ENCODE data around the gene ARHGAP32. TPM values are rescaled to one million over a fixed set of nuclear protein-coding genes. Genes with fewer than 3 reads are reported as not detected.

ARHGAP32 gene
- total RNA-seq, 1 donor from 2014 or later = 41.4 TPM

DNA sequence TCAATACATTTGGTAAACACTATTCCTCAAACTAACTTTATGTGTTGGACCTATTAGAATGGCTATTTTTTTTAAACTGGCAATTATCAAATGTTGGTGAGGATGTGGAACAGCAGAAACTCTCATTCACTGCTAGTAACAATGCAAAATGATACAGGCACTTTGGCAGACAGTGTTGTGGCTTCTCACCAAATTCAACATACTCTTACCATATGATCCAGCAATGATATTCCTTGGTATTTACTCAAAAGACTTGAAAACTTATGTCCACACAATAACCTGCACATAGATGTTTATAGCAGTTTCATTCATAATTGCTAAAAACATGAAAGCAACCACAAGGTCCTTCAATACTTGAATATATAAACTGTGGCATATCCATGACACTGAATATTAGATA, 136.9 kb downstream of the ARHGAP32 start:
- H3K27me3 Mint-ChIP-seq (ENCODE audit: low read depth) = no peaks in the 10 kb centered on the region
- H3K9me3 Mint-ChIP-seq = peaks cover 4% of the 10 kb centered on the region
- no peak overlapping the region for H3K27ac Mint-ChIP-seq
- no peaks in the 10 kb centered on the region for H3K4me1 Mint-ChIP-seq
- no peak for DNase-seq (ENCODE audit: low spot score in 2 of 2, unreplicated experiment in 2 of 2)
- TF ChIP-seq, protein P1, sequence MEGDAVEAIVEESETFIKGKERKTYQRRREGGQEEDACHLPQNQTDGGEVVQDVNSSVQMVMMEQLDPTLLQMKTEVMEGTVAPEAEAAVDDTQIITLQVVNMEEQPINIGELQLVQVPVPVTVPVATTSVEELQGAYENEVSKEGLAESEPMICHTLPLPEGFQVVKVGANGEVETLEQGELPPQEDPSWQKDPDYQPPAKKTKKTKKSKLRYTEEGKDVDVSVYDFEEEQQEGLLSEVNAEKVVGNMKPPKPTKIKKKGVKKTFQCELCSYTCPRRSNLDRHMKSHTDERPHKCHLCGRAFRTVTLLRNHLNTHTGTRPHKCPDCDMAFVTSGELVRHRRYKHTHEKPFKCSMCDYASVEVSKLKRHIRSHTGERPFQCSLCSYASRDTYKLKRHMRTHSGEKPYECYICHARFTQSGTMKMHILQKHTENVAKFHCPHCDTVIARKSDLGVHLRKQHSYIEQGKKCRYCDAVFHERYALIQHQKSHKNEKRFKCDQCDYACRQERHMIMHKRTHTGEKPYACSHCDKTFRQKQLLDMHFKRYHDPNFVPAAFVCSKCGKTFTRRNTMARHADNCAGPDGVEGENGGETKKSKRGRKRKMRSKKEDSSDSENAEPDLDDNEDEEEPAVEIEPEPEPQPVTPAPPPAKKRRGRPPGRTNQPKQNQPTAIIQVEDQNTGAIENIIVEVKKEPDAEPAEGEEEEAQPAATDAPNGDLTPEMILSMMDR (IDR thresholded peaks at IDR 0.05; ENCODE audit: unreplicated experiment) = no peak
- H3K4me3 Mint-ChIP-seq = no peak overlapping the region
- peaks cover 8% of the 10 kb centered on the region for H3K36me3 Mint-ChIP-seq

DNA sequence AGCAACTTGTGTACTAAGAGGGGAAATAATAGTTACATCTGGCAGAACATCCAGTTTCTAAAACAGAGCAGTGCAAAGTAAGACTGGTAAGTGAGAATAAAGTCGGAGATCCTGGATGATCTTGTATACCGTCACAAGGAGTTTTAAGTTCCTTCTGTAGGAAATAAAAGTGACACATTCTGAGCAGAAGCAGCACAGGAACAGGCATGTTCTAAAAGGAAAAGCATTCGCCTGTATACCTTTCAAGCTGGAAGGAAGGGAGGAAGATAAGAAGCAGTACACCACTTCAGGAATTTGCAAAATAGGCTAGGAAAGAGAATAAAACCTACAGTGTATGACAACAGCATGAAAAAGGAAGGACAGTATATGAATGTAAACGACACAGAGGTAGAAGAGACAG, 143.2 kb downstream of the ARHGAP32 start:
- peaks cover 8% of the 10 kb centered on the region for H3K36me3 Mint-ChIP-seq
- TF ChIP-seq, protein P1 (IDR thresholded peaks at IDR 0.05; ENCODE audit: unreplicated experiment) = no peak

DNA sequence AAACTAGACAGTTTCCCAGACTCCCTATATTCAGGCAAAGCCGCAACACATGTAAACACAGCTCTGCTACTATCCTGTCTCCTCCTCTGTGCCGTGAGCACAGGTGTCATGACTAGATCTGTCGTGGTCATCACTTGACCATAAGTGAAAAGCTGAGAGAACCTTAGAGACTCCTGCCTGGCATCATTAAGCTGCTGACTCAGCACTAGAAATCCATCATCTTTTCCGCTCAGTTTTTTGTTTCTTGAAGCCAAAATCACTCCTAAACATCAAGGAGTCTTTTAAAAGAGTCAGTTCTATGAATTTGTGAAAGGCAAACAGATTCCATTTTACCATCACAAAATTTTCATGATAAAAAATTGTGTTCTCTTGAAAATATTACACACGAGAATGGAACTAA, 147.0 kb downstream of the ARHGAP32 start:
- Mint-ChIP-seq H3K4me3 (no peak overlapping the region), H3K27ac (no peak overlapping the region), H3K4me1 (peaks cover 10% of the 10 kb centered on the region), H3K9me3 (no peaks in the 10 kb centered on the region), H3K27me3 (ENCODE audit: low read depth) (no peaks in the 10 kb centered on the region), H3K36me3 (peaks cover 8% of the 10 kb centered on the region)
- TF ChIP-seq, protein P1 (IDR thresholded peaks at IDR 0.05; ENCODE audit: unreplicated experiment) = no peak
- no peak for DNase-seq (ENCODE audit: low spot score in 2 of 2, unreplicated experiment in 2 of 2)

More for the DNA sequence above, 143.2 kb downstream of the ARHGAP32 start:
- Mint-ChIP-seq H3K27ac (no peak overlapping the region), H3K4me1 (peaks cover 10% of the 10 kb centered on the region), H3K27me3 (ENCODE audit: low read depth) (no peaks in the 10 kb centered on the region), H3K9me3 (peaks cover 4% of the 10 kb centered on the region), H3K4me3 (no peak overlapping the region)
- DNase-seq (ENCODE audit: low spot score in 2 of 2, unreplicated experiment in 2 of 2) = no peak

DNA sequence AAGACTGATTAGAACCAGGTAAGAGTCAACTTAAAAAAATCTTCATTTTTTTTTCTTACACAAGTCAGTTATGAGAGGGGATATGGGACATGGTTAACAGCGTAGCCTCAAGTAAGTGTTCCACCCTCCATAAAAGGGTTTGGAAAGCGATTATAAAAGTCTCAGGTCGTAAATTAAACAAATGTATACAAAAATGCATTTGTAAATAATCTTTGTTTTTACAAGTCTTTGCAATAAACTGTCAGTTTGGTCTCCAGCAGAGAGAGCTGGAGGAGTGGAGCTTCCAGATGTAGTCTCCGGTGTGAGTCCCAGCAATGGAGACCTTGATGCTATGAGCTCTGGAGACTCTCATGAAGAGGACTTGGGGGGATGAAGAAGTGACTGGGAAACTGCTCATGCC, 149.6 kb downstream of the ARHGAP32 start:
- Mint-ChIP-seq H3K27ac (no peak overlapping the region), H3K4me1 (no peaks in the 10 kb centered on the region), H3K4me3 (no peak overlapping the region), H3K9me3 (peaks cover 16% of the 10 kb centered on the region), H3K36me3 (peaks cover 28% of the 10 kb centered on the region), H3K27me3 (ENCODE audit: low read depth) (no peaks in the 10 kb centered on the region)
- TF ChIP-seq, protein P1 (IDR thresholded peaks at IDR 0.05; ENCODE audit: unreplicated experiment) = no peak
- DNase-seq (ENCODE audit: low spot score in 2 of 2, unreplicated experiment in 2 of 2) = no peak

DNA sequence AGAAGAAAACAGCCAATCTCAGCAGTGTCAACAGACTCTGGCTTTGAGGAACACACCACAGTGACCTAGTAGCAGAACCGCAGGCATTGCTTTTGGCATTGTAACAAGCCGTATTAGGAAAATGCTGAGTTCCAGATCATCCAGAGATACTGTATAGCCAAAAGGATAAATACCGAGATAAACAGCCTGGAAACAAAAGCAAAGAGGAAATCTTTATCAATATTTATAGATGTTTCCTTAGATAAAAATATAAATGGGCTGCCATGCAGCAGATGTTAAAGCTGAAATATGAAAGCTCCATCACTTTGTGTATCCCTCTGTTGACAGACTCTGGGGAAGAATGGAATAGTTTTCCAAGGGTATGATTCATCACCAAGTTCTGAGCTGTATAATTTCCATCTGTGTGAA, 150.5 kb downstream of the ARHGAP32 start:
- TF ChIP-seq, protein P1 (IDR thresholded peaks at IDR 0.05; ENCODE audit: unreplicated experiment) = no peak
- peaks cover 16% of the 10 kb centered on the region for H3K9me3 Mint-ChIP-seq
- H3K27me3 Mint-ChIP-seq (ENCODE audit: low read depth) = no peaks in the 10 kb centered on the region
- no peak for DNase-seq (ENCODE audit: low spot score in 2 of 2, unreplicated experiment in 2 of 2)
- H3K4me1 Mint-ChIP-seq = no peaks in the 10 kb centered on the region
- H3K4me3 Mint-ChIP-seq = no peak overlapping the region
- peaks cover 28% of the 10 kb centered on the region for H3K36me3 Mint-ChIP-seq
- H3K27ac Mint-ChIP-seq = no peak overlapping the region

DNA sequence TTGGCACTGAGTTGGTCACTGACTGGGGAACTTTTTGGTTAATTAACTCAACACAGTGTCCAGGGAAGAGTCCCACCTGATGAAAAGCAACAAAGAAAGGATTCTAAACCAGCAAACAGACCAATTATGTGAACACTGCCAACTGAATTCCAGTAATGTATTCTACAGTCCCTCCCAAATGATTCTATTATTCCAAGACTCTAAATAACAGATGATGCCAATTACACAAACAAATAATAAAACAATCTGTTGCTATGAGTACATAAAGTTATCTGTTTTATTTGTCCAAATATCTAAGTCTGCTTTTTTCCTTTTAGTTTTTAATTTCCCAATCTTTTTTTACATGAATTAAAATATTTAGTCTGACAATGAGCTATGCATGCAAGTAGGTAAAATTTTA, 151.2 kb downstream of the ARHGAP32 start:
- Mint-ChIP-seq H3K4me3 (no peak overlapping the region), H3K4me1 (no peaks in the 10 kb centered on the region), H3K27me3 (ENCODE audit: low read depth) (no peaks in the 10 kb centered on the region), H3K36me3 (peaks cover 28% of the 10 kb centered on the region), H3K27ac (no peak overlapping the region), H3K9me3 (peaks cover 16% of the 10 kb centered on the region)
- DNase-seq (ENCODE audit: low spot score in 2 of 2, unreplicated experiment in 2 of 2) = no peak
- TF ChIP-seq, protein P1 (IDR thresholded peaks at IDR 0.05; ENCODE audit: unreplicated experiment) = no peak

Measured in mesothelial cell of epicardium (in vitro differentiated cells).